ENCODE results near the gene GLO1. TPM values are rescaled to one million over a fixed set of nuclear protein-coding genes. Genes with fewer than 3 reads are reported as not detected.

Gene GLO1
- polyA plus RNA-seq, 1 experiment = 41.9 TPM

- ChIA-PET POLR2A (no interaction called here), CTCF (no interaction called here)
- H3K4me3 ChIP-seq (ENCODE audit: low read depth, low read length) = no peak overlapping the region
- no peaks in the 10 kb centered on the region for H3K27me3 ChIP-seq (ENCODE audit: control insufficient read depth, insufficient read depth, low read length)
- no peak for TF ChIP-seq CTCF (IDR thresholded peaks at IDR 0.05; ENCODE audit: insufficient read depth, low read depth, low read length)
- no peak for DNase-seq (ENCODE audit: low read depth)
- H3K36me3 ChIP-seq (ENCODE audit: control insufficient read depth, insufficient read depth, low read length) = no peaks in the 10 kb centered on the region
Measured at GRCh38 chr6:38736951-38737350, 34.0 kb upstream of the GLO1 start.

GRCh38 chr6:38730140-38730862, 27.4 kb upstream of the GLO1 start:
- TF ChIP-seq CTCF (IDR thresholded peaks at IDR 0.05; ENCODE audit: insufficient read depth, low read depth, low read length) = no peak
- Histone ChIP-seq H3K4me3 (ENCODE audit: low read depth, low read length) (no peak overlapping the region), H3K36me3 (ENCODE audit: control insufficient read depth, insufficient read depth, low read length) (no peaks in the 10 kb centered on the region), H3K27me3 (ENCODE audit: control insufficient read depth, insufficient read depth, low read length) (no peaks in the 10 kb centered on the region)
- no peak for DNase-seq (ENCODE audit: low read depth)
- ChIA-PET POLR2A (no interaction called here), CTCF (no interaction called here)

GRCh38 chr6:38728203-38728602, 25.3 kb upstream of the GLO1 start:
- TF ChIP-seq CTCF (IDR thresholded peaks at IDR 0.05; ENCODE audit: insufficient read depth, low read depth, low read length) = no peak
- CTCF ChIA-PET = no interaction called here
- POLR2A ChIA-PET = no interaction called here
- Histone ChIP-seq H3K27me3 (ENCODE audit: control insufficient read depth, insufficient read depth, low read length) (no peaks in the 10 kb centered on the region), H3K4me3 (ENCODE audit: low read depth, low read length) (no peak overlapping the region), H3K36me3 (ENCODE audit: control insufficient read depth, insufficient read depth, low read length) (no peaks in the 10 kb centered on the region)
- no peak for DNase-seq (ENCODE audit: low read depth)

- ChIA-PET CTCF (interaction anchor here (1.3 kb wide), 1 partner anchor 9 kb away, joined by 3 read pairs; no protein-coding TSS in a partner anchor), POLR2A (no interaction called here)
- Histone ChIP-seq H3K36me3 (ENCODE audit: control insufficient read depth, insufficient read depth, low read length) (no peaks in the 10 kb centered on the region), H3K4me3 (ENCODE audit: low read depth, low read length) (no peak overlapping the region), H3K27me3 (ENCODE audit: control insufficient read depth, insufficient read depth, low read length) (no peaks in the 10 kb centered on the region; the same call in 1 of the 2 replicates)
- DNase-seq (ENCODE audit: low read depth) = no peak
- no peak for TF ChIP-seq CTCF (IDR thresholded peaks at IDR 0.05; ENCODE audit: insufficient read depth, low read depth, low read length)
Measured at GRCh38 chr6:38725414-38726183, 22.7 kb upstream of the GLO1 start.

- H3K36me3 ChIP-seq (ENCODE audit: control insufficient read depth, insufficient read depth, low read length) = no peaks in the 10 kb centered on the region
- POLR2A ChIA-PET = no interaction called here
- TF ChIP-seq CTCF (IDR thresholded peaks at IDR 0.05; ENCODE audit: insufficient read depth, low read depth, low read length) = no peak
Measured at GRCh38 chr6:38724343-38724742, 21.4 kb upstream of the GLO1 start.

More at GRCh38 chr6:38724343-38724742, 21.4 kb upstream of the GLO1 start:
- no peak overlapping the region for H3K4me3 ChIP-seq (ENCODE audit: low read depth, low read length)
- CTCF ChIA-PET = no interaction called here
- no peaks in the 10 kb centered on the region; the same call in 1 of the 2 replicates for H3K27me3 ChIP-seq (ENCODE audit: control insufficient read depth, insufficient read depth, low read length)
- DNase-seq (ENCODE audit: low read depth) = no peak

Measured in BJ (cell line).